OCI-LY1 (cell line): ENCODE data around the gene TMOD2.

Experiments
- H2AFZ ChIP-seq: fragments of 200-600 bp; sonication (generic), shearing (Covaris generic); 2 replicates; pipeline ENCODE4 v1.6.0; 2014; ENCODE audit warnings: antibody characterized with exemption, mild to moderate bottlenecking, low read length
- H3F3A ChIP-seq: fragments of 200-600 bp; sonication (generic), shearing (Covaris generic); 2 replicates; pipeline ENCODE4 v1.6.0; 2014; ENCODE audit warnings: mild to moderate bottlenecking, antibody characterized with exemption, low read length, moderate library complexity; ENCODE audit not compliant: insufficient read depth
- H3K27ac ChIP-seq: fragments of 200-600 bp; sonication (generic); 2 replicates; pipeline ENCODE4 v1.5.1; 2014; ENCODE audit warnings: low read length, mixed run types, mild to moderate bottlenecking, low read depth; ENCODE audit not compliant: poor library complexity, severe bottlenecking
- H3K27me3 ChIP-seq: fragments of 200-600 bp; sonication (generic); 2 replicates; pipeline ENCODE4 v1.6.0; 2014; ENCODE audit warnings: antibody characterized with exemption, mild to moderate bottlenecking, low read length, moderate library complexity; ENCODE audit not compliant: insufficient read depth
- H3K36me3 ChIP-seq: fragments of 200-600 bp; sonication (generic); 2 replicates; pipeline ENCODE4 v1.6.1; 2014; ENCODE audit warnings: mild to moderate bottlenecking, antibody characterized with exemption, low read length, moderate library complexity, mixed read lengths; ENCODE audit not compliant: insufficient read depth
- H3K4me1 ChIP-seq: fragments of 200-600 bp; sonication (generic); 2 replicates; pipeline ENCODE4 v1.5.1; 2014; ENCODE audit warnings: mild to moderate bottlenecking, low read length, moderate library complexity; ENCODE audit not compliant: insufficient read depth, severe bottlenecking
- H3K4me2 ChIP-seq: fragments of 200-600 bp; sonication (generic), shearing (Covaris generic); 2 replicates; pipeline ENCODE4 v1.6.1; 2014; ENCODE audit warnings: low read length
- H3K4me3 ChIP-seq: fragments of 200-600 bp; sonication (generic); 2 replicates; pipeline ENCODE4 v1.5.1; 2014; ENCODE audit warnings: low read length, low read depth, mild to moderate bottlenecking, mixed read lengths; ENCODE audit not compliant: poor library complexity, severe bottlenecking
- H3K79me2 ChIP-seq: fragments of 200-600 bp; shearing (Covaris generic); 2 replicates; pipeline ENCODE4 v1.6.1; 2016; ENCODE audit warnings: mixed run types, low read length, mixed read lengths; ENCODE audit not compliant: insufficient read depth
- H3K9ac ChIP-seq: fragments of 200-600 bp; sonication (generic), shearing (Covaris generic); 2 replicates; pipeline ENCODE4 v1.6.1; 2014; ENCODE audit warnings: mild to moderate bottlenecking, low read length, mixed read lengths
- H3K9me2 ChIP-seq: fragments of 200-600 bp; sonication (generic), shearing (Covaris generic); 2 replicates; pipeline ENCODE4 v1.6.1; 2014; ENCODE audit warnings: low read depth, mild to moderate bottlenecking, low read length, mixed read lengths
- H3K9me3 ChIP-seq: fragments of 200-600 bp; shearing (Covaris generic); 2 replicates; pipeline ENCODE4 v1.6.1; 2014; ENCODE audit warnings: low read length, mixed read lengths
- H4K20me1 ChIP-seq: fragments of 200-600 bp; sonication (generic), shearing (Covaris generic); 2 replicates; pipeline ENCODE4 v1.6.0; 2016; ENCODE audit warnings: mild to moderate bottlenecking, low read length; ENCODE audit not compliant: insufficient read depth
- EZH2 ChIP-seq: fragments of 200-600 bp; sonication (generic), shearing (Covaris generic); IDR thresholded peaks from 2 replicates; pipeline ENCODE4 v1.8.0; 2017; ENCODE audit warnings: borderline replicate concordance, mixed run types, mild to moderate bottlenecking, antibody characterized with exemption, low read length, moderate library complexity, mixed read lengths
- TF ChIP-seq, protein P1 (sequence below): fragments of 200-600 bp; sonication (generic), shearing (Covaris generic); IDR thresholded peaks from 2 replicates; pipeline ENCODE4 v1.5.1; 2017; ENCODE audit warnings: mild to moderate bottlenecking, antibody characterized with exemption, low read length, moderate library complexity, mixed read lengths

The TMOD2 gene

DNA sequence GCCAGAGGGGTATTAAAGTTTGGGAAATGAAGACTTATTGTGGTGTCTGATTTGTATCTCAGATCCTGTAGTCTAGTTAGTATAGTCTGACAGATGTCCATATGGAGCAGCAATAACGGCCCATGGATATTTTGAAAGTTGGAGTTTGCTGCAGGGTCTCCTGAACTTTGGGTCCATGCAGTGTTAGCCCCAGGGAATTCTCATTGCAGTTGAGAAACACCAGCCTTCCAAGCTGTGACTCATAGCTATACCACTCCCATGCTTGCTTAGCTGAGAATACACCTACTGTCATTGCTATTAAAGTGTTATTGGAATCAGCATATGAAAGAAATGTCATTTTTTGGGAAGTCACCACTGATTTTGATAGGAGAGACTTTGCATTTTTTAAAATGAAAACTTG, 29.2 kb downstream of the TMOD2 start:
- no peaks in the 10 kb centered on the region for H3F3A ChIP-seq
- H3K9me3 ChIP-seq, result 0 out of 2 replicates have a peak, but pooled peaks cover 6% of the 10 kb centered on the region
- H3K27ac ChIP-seq, result no peak overlapping the region
- H3K27me3 ChIP-seq, result no peaks in the 10 kb centered on the region
- H3K9me2 ChIP-seq, result no peaks in the 10 kb centered on the region
- no peaks in the 10 kb centered on the region for H3K4me1 ChIP-seq
- H4K20me1 ChIP-seq, result no peaks in the 10 kb centered on the region
- no peak overlapping the region for H3K4me2 ChIP-seq
- H3K36me3 ChIP-seq, result no peaks in the 10 kb centered on the region
- H3K4me3 ChIP-seq, result no peak overlapping the region
- TF ChIP-seq, protein P1, sequence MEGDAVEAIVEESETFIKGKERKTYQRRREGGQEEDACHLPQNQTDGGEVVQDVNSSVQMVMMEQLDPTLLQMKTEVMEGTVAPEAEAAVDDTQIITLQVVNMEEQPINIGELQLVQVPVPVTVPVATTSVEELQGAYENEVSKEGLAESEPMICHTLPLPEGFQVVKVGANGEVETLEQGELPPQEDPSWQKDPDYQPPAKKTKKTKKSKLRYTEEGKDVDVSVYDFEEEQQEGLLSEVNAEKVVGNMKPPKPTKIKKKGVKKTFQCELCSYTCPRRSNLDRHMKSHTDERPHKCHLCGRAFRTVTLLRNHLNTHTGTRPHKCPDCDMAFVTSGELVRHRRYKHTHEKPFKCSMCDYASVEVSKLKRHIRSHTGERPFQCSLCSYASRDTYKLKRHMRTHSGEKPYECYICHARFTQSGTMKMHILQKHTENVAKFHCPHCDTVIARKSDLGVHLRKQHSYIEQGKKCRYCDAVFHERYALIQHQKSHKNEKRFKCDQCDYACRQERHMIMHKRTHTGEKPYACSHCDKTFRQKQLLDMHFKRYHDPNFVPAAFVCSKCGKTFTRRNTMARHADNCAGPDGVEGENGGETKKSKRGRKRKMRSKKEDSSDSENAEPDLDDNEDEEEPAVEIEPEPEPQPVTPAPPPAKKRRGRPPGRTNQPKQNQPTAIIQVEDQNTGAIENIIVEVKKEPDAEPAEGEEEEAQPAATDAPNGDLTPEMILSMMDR, result no peak
- TF ChIP-seq EZH2, result no peak
- no peaks in the 10 kb centered on the region for H3K79me2 ChIP-seq
- H2AFZ ChIP-seq, result no peak overlapping the region
- H3K9ac ChIP-seq, result no peak overlapping the region

DNA sequence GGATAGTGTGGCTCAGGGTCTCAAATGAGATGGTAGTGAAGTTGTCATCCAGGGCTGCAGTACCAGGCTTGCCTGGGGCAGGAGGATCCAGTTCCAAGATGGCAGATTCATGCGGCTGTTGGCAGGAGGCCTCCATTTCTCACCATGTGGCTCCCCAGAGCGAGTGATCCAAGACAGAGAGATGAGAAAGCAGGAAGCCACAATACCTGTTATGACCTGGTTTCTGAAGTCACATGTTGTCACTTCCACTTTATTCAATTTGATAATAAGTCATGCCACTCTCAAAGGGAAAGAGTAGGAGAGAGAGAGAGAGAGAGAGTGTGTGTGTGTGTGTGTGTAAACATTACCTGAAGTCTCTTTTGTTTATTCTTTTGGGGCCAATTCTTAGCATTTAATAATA, 30.1 kb downstream of the TMOD2 start:
- no peaks in the 10 kb centered on the region for H3K27me3 ChIP-seq
- no peak overlapping the region for H3K9ac ChIP-seq
- no peaks in the 10 kb centered on the region for H3K36me3 ChIP-seq
- H3K4me3 ChIP-seq, result no peak overlapping the region
- H4K20me1 ChIP-seq, result no peaks in the 10 kb centered on the region
- no peak overlapping the region for H3K27ac ChIP-seq
- H3K79me2 ChIP-seq, result no peaks in the 10 kb centered on the region
- H2AFZ ChIP-seq, result no peak overlapping the region
- H3K4me1 ChIP-seq, result no peaks in the 10 kb centered on the region
- H3K9me3 ChIP-seq, result 0 out of 2 replicates have a peak, but pooled peaks cover 6% of the 10 kb centered on the region
- H3K4me2 ChIP-seq, result no peak overlapping the region
- H3K9me2 ChIP-seq, result no peaks in the 10 kb centered on the region
- no peaks in the 10 kb centered on the region for H3F3A ChIP-seq
- TF ChIP-seq, protein P1, result no peak
- TF ChIP-seq EZH2, result no peak

DNA sequence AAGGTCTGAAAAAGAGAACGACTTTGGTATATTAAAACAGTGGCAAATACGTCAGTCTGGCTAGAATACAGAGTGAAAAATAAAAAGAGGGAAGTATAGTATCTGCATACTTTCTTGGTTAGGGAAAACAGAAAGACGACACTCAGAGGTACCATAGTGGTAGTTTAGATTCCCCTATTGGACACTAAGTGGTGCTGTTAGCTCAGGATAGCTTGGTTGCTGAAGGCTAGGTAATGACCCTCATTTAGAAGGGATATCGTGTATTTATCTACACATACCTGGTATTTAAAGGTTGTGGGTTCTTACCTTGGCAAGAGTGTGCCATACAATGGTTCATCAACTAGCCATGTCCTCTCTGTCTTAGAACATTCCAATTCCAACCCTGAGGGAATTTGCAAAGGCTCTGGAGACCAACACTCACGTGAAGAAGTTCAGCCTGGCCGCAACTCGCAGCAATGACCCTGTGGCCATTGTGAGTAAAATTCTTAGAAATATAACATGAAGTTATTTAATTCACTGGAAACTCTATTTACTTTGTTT, 31.0 kb downstream of the TMOD2 start:
- Histone ChIP-seq H2AFZ (no peak overlapping the region), H3K27ac (no peak overlapping the region), H3K4me2 (no peak overlapping the region), H3K4me1 (no peaks in the 10 kb centered on the region), H3K36me3 (no peaks in the 10 kb centered on the region), H3K9me2 (no peaks in the 10 kb centered on the region), H3K4me3 (no peak overlapping the region), H3K27me3 (no peaks in the 10 kb centered on the region), H3K9ac (no peak overlapping the region), H3F3A (no peaks in the 10 kb centered on the region), H3K79me2 (no peaks in the 10 kb centered on the region), H4K20me1 (no peaks in the 10 kb centered on the region), H3K9me3 (0 out of 2 replicates have a peak, but pooled peaks cover 6% of the 10 kb centered on the region)
- TF ChIP-seq, protein P1, result peak; percentile 32; the same call in 1 of the 2 replicates
- no peak for TF ChIP-seq EZH2
